Activated CD4-positive, CD25-positive, alpha-beta regulatory T cell treated with anti-CD3 and anti-CD28 coated beads, Interleukin-2, amount 50 U/mL, for 72 hours (primary cell): ENCODE results near the gene FGFR4.
"Not testable (repeated sequence)": the region's sequence is repeated elsewhere in the genome, so short reads cannot be mapped to it uniquely, and the experiment has no call there.

Experiments
- DNase-seq: peaks from one replicate; pipeline ENCODE4 v3.0.0; 2021

FGFR4 gene

DNA sequence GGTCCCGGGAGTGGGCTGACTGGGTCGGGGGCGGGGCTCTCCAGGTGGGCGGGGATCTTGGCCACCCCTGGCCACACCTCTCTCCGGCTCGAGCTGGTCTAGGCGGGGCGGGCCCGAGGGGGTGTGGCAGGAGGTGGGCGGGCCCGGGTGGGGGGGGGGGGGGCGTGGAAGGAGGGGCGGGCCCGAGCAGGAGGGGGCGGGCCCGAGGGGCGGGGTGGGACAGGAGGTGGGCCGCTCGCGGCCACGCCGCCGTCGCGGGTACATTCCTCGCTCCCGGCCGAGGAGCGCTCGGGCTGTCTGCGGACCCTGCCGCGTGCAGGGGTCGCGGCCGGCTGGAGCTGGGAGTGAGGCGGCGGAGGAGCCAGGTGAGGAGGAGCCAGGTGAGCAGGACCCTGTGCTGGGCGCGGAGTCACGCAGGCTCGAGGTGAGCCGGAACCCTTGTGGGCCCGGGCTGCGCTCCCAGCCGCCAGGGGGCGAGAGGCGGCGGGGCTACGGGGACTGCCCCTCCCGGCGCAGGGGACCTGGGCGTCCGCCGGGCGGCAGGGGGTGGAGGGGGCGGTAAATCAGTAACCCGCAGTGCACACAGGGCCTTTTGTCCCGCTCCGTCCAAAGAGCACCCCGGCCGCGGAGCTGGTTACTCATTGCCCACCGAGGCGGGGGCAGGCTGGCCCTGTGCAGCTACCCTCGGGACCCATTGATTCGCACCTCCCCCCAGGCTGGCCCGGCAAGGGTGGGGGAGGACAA, at the start of gene FGFR4:
TSS of gene FGFR4 (plus strand) at position 262 of the 744 bp plus-strand sequence. CDS start 2,688 bp downstream, outside the sequence.
- peak; percentile 68 for DNase-seq

DNA sequence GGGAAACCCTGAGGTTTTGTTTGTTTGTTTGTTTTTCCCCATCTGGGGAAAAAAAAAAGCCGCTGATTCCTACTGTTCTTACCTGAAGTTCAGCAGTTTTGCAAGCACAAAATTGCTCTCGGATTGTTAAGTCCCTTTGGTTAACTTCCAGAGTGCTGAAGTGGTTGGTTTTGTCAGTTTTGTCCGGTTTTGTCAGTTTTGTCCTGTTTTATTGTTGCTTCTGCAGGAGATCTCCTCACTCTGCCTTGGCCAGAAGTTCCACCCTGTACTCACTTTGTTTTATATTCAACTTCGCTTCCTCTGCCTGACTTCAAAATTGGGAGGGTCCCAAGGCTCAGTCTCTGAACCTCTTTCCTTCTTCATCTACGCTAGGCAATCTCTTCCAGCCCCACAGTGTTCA, 49.8 kb upstream of the FGFR4 start:
- no peak for DNase-seq

DNA sequence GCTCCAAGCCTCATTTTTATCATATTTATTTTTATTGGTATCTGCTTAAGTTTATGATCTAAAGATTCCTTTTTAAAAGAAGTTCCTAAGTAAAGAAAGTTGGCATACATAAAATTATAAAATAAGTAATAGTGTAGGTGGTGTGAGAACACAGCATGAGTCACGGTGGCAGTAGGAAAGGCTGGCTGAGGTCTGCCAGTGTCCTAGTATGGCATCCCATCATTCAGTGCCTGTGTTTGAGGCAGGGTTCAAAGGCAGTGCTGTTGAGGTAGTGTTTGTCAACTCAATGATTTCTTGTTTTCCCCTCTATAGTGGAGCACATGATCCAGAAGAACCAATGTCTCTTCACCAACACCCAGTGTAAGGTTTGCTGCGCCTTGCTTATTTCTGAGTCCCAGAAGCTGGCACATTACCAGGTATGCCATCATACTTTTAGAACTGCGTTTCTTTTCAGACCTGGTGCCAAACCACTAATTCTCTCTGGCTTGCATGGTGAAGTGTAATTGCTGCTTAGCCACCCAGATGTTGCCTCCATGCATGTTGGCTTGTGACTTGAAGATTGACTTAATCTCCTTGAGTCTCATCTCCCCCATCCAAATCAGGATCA, 45.8 kb upstream of the FGFR4 start:
- no peak for DNase-seq

DNA sequence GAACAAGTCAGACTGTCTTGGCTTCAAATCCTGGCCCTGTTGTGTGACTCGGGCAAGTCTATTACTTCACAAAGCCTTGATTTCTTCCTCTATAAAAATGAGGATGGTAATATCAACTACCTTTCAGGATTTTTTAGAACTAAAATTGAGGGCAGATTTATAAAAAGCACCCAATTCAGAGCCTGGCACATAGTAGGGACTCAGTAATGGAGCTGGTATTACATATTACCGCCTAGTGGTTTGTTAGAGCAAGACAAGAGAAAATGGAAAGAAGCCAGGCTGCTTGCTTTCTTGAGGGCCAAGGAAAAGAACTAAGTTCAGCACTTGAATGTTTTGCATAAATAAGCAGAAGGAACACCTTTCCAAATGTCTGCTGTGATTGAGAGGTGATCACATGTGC, 44.8 kb upstream of the FGFR4 start:
- DNase-seq, result no peak

DNA sequence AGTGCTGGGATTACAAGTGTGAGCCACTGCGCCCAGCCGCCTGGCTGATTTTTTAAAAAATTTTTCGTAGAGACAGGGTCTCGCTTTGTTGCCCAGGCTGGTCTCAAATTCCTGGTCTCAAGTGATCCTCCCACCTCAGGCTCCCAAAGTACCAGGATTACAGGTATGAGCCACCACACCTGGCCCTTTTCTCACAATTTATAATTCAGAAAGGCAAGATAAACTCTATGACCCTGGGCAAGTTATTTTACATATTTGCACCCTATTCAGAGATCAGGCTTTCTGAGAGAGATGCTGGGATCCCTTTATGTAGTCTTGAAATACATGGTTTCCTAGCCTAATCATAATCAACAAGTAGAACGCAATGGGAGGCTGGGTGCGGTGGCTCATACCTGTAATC, 43.6 kb upstream of the FGFR4 start:
- DNase-seq, result no peak

DNA sequence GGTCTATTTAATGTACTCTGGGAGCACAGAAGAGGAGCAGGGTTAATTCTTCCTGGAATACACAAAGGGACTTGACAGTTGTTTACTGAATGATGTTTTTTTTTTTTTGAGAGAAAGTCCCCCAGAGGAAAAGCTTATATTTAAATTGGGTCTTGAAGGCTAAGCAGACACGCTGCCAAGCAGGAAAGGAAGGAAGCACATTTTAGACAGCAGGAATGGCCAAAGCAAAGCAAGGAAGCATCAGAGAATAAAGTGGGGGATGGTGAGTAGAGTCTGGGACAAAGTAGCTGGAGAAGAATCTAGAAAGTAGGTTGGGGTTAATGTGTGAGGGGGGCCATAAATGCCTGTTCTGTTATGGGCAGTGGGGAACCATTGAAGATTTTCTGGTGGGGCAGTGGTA, 42.8 kb upstream of the FGFR4 start:
- no peak for DNase-seq

DNA sequence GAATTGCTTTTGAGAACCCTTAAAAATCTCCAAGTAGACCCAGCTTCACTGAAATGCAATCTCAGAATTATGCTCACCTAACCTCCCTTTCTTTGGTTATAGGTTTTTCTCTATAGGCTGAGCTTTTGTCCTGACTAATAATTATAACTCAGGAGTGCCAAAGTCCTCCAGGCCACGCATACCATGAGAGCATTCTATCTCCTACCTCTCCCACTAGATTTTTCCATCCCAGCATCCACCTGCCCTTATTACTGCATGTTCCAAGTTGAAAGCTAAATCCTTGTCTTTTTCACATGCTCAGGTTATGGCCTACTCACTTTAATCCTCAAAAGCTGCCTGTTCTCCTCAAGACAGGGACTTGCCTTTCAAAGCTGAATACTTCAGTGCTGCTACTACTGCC, 42.1 kb upstream of the FGFR4 start:
- DNase-seq, result no peak

DNA sequence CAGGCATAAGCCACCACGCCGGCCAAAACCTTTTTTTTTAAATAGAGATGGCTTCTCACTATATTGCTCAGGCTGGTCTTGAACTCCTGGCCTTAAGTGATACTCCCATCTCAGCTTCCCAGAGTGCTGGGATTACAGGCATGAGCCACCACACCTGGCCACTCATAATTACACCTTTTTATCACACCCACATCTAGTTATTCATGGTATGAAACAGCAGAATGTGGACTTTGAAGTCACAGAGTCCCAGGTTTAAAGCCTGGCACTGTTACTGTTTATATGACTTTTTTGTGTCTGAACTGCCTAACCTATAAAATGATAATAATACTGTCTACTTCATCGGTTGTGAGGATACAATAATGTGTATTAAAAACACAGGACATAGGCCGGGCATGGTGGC, 41.1 kb upstream of the FGFR4 start:
- no peak for DNase-seq

DNA sequence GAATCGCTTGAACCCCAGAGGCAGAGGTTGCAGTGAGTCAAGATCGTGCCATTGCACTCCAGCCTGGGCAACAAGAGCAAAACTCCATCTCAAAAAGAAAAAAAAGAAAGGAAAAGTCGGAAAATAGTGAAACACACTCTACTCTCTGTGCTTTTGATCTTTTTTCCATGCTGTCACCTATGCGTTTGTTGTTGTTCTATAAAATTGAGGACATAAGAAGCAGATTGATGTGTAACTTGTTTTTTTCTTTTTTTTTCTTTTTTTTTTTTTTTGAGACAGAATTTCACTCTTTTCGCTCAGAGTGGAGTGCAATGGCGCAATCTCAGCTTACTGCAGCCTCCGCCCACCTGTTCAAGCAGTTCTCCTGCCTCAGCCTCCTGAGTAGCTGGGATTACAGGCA, 38.2 kb upstream of the FGFR4 start:
- not testable (repeated sequence) for DNase-seq

DNA sequence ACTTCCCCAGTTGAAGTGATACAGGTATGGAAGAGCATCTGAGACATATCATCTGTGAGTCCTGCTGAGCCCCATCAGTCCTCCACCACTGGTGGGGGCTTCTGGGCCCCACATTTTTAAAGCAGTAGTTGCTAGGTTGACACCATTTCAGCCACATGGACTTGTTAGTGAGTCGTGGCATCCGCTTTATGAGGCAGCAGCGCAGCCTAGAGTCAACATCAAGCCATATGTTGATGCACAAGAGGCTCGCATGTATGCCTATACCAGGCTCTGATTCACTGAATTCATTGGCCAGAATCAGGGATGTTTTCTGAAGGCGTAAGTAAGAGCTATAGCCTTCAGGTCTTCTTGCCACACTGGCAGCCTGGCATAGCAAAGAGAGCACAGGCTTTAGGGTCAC, 37.4 kb upstream of the FGFR4 start:
- no peak for DNase-seq

DNA sequence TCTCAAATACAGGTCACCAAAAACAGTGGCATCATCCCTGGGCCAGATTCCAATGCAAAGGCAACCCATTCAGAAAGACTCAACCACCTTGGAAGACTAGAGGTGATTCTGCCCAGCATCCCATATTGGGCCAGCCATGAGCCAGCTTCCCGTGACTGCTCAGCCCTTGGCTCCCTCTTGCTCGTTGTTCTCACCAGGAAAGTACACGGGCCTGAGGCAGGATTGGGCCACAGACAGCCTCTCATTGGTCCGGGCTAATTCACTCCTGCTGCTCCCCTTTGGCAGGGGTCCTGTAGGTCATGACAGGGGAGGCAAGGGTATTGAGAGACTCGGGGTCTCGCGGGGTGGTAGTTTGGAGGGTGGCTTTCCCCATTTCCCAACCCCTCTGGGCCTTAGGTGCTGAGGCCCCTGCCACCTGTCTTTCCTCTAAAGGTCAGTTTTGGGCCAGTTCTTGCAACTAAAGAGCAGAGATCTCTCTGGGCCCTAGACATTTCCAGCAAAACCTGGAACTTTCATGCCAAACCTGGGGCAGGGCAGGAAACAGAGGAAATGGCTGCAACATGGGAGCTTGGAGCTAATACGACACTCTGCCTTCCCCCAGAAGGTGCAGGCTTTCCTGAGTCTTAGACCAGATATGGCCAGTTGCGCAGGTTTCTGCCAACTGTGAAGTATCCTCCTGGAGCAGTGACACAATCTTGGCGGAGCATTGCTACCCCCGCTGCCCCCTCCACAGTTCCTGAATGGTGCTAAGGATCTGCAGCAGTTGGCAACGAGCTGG, 22.0 kb upstream of the FGFR4 start:
- no peak for DNase-seq

DNA sequence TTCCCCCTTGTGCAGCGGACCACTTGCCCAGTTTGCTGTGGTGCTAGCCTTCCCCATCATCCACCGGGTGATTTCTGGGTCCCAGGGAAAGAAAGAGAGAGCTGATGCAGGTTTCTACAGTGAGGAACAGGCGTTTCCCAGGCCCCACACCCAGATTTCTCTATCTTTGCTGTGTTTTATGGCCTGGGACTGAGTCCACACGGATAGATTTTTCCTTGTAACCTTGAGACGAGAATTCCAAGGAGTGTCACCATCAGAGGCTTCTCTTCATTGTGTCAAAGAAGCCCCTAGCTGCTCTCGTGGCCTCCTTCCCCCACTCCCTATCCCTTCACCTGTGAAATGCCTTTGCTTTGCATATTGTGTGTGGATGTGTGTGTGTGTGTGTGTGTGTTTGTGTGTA, 21.2 kb upstream of the FGFR4 start:
- no peak for DNase-seq

DNA sequence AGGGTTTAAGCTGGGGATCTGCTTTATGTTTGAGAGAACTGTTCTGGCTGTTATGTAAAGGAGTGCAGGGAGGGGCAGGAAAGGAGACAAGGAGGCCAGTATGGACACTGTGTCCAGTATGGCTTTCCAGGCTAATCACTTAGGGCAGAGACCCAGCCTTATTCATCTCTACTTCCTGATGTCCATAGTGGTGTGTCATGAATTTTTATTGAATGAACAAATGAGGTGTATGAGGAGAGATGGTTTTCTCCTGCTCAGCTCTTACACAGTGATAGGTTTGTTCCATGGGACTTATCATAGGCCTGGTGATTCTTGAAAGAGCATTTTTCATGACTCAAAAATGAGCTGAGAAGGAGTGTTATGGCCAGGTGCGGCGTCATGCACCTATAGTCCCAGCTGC, 20.5 kb upstream of the FGFR4 start:
- DNase-seq, result no peak

DNA sequence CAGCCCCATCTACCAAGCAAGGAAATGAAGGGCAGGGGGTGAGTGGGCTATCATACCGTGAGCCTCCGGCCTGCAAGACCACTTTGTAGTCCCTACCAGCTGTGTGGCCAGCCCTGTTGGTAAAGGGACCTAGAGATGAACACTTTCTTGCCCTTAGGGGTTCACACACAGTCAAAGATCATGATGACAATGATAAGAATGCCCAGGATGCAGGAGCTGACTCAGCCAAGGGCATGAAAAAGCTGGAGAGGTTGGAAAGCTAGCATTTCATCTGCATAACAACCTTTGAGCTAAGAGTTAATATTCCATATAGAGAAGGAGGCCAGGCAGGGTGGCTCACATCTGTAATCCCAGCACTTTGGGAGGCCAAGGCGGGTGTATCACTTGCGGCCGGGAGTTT, 19.2 kb upstream of the FGFR4 start:
- DNase-seq, result no peak

DNA sequence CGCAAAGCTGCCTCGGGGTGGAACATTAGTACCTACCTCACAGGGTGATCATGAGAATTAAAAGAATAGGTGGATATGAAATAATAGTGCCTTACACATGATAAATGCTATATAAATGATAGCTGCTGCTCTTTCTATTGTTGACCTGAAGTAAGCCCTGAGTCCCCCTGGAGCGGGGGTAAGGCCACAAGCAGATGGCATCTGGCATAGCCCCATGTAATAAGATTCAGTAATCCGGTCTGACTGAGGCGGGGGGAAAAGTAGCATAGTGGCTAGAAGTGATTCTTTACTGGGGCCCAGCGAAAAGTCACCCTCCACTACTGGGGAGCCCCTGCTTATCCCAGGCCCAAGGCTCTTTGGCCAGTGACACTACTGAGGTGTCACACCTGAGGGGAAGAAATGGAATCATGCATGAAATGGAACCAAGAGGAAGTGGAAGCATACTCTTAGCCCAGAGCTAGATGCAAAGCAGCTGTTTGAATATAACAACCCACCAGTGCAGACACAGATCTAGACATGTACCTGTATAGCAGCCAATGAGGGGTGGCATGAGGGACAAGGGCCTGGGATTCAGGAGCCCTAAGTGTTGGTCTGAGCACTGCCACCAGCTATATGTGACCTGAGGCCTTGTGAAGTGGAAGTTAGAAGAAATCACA, 16.1 kb upstream of the FGFR4 start:
- DNase-seq, result no peak

DNA sequence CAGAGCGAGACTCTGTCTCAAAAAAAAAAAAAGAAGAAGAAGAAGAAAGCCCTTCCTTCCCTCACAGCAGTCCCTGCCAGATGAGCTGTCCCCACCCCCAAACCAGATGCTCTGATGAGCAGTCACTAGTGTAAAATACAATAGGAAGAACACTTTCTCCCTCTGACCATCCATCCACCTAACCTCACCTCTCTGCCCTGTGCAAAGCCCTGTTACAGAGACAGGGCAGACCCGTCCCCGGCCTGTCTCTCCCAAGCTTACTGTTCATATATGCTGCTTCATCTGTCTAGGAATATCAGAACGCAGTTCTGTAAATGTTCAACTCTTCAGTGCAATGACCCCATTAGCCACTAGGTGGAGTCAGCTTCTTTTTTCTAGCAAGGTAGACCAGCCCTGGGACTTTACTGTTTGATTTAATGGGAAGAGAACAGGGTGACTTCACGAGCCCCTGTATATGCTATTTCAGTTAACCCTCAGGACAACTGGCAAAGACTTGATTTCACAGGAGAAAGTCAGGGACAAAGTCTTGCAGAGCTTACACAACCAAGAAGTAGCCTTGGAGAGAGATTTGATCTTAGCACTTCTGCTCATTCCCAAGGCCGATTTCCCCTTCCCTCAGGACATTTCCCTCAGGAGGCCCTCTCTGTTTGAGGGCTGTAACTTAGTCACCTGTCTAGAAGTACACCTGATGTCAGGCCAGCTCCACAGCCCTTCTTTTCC, 14.9 kb upstream of the FGFR4 start:
- DNase-seq, result peak; percentile 55

DNA sequence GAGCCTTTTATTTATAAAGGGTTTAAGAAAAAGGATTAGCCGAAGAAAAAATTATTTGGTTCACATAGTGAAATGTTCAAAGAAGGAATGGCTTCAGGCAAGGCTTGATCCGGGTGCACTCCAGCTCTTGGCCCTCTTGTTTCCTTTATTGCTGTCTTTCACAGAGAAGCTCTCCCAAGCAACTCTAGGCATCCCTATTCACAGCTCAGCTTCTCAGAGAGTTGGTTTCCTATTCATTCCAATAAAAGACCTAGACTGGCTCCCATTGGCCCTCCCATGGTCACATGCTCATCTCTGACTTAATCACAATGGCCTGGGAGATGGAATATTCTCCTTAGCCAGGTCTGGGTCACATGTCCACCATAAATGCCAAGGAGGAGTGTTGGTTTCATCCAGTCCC, 9.4 kb upstream of the FGFR4 start:
- DNase-seq, result no peak

DNA sequence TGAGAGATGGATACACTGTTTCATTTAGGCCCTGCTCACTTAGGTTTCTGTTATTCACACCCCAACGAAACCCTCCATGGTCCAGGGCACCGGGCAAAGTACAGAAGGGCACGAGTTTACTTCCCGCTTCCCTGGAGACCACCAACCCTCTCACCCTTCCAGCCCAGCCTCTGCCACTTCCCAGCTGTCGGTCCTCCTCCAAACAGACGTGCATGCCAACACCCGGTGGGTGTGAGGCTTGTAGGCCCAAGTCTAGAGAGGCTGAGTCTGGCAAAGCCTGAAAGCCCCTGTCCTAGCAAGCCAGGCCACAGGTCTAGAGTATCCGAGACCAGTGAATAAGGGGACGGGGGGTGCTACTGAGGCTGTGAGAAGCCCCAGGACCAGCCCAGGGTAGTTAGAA, 7.1 kb upstream of the FGFR4 start:
- DNase-seq, result no peak

DNA sequence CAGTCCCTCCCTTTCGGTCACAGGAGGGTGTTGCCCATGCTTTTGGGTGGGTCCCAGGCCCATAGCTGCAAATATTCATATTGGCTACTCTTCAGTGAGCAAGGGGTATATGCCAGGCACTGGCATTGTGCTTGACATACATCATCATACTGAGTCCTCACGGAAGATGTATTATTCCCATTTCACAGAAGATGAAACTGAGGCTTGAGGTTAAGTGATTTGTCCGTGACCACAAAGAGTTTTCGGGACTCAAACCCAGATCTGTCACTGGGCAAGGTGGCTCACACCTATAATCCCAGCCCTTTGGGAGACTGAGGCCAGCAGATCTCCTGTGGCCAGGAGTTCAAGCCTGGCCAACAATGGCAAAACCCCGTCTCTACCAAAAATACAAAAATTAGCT, 6.5 kb upstream of the FGFR4 start:
- DNase-seq, result no peak

DNA sequence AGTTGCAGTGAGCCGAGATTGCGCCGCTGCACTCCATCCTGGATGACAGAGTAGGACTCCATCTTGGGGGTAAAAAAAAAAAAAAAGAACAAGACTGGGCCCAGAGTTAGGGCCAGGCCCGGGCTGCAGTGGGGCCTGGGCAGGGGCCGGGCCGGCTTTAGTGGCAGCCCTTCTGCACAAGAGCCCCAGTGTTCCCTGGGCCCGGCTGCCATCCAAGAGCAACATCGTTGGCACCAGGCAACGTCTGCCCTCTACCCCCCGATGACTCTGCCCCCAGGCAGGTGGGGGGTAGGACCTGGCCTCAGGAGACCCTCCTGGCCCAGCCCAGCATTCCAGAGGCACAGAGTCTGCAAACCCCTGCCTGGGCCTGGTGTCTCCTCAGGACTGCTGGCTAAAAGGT, 4.9 kb upstream of the FGFR4 start:
- DNase-seq, result no peak

DNA sequence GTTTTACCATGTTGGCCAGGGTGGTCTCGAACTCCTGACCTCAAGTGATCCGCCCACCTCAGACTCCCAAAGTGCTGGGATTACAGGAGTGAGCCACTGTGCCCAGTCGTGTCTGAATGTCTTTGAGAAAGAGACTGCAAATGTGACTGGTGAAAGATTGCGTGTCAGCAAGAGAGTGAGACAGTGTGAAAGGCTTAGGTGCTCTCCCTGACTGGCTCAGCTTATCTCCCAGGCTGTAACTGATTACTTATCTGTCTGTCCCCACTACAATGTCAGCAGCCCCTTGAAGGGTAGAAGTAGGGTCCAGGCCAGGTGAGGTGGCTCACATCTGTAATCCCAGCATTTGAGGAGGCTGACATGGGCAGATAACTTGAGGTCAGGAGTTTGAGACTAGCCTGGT, 3.4 kb upstream of the FGFR4 start:
- DNase-seq, result no peak

DNA sequence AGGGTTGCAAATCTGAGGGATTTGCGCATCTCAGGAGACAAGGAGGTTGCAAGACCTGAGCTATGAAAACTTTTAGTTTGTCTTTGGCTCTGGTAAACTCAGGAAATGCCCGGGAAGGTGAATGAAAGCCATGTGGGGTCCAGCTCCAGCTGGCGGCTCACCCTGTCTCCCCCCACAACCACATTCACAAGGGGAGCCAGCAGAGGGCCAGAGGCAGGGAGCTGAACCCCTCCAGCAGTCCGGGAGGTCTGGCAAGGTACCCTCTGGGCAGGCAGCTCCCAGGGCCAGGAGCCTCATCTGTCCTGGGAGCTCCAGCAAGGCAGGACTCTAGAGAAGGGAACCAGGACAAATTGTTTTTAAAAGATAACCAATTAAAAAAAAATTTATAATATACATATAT, 2.5 kb upstream of the FGFR4 start:
- DNase-seq, result no peak
